Activated CD8-positive, alpha-beta memory T cell treated with anti-CD3 and anti-CD28 coated beads, Interleukin-2, amount 50 U/mL, for 48 hours (primary cell): Measurements from ENCODE around the gene OPA3.
A peak's percentile ranks its signal among the peaks of the same experiment; 100 is the strongest.

Experiments
- DNase-seq: peaks from one replicate; pipeline ENCODE4 v3.0.0-alpha.2; 2020

OPA3 gene

GRCh38 chr19:45560038-45560437 lies 24.6 kb downstream of the OPA3 start:
- DNase-seq = no peak

DNA sequence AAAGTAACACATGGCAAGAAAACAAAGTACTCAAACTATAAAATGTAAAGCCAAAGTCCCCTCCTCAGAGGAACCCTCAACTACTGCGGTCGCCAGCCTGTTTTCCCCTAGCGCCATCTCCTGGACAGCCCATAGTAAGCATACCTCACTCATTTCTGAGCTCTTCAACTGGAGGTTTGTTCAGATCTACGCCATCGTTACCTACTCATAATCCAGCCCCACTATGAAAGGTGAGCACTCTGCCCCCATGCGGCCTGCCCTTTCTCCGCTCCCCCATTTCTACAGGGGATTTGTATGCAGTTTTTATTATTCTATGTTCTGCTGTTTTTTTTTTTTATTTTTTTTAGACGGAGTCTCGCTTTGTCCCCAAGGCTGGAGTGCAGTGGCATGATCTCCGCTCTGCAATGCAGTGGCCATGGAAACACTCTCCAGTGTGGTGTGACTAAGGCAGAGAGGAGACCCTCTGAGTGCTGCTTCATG lies 26.2 kb downstream of the OPA3 start:
- DNase-seq = peak; percentile 72

DNA sequence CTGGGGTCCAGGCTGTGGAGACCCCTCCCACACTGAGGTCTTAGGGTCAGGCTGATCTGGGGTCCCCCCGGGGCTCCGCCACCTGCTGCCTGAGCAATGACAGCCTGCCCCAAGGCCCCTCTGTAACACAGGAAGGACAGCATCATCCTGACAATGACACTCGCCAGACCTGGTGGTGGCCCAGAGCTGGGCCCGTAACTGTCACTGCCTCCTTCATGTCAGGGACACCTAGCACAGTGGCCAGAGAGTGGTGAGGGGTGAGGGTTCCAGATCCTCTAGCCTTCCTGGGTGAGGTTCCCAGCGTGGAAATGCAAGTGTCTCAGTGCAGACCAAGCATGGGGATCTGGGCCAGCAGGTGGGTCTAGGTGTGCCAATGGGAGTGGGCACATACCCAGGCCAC lies 27.8 kb downstream of the OPA3 start:
- DNase-seq = no peak

DNA sequence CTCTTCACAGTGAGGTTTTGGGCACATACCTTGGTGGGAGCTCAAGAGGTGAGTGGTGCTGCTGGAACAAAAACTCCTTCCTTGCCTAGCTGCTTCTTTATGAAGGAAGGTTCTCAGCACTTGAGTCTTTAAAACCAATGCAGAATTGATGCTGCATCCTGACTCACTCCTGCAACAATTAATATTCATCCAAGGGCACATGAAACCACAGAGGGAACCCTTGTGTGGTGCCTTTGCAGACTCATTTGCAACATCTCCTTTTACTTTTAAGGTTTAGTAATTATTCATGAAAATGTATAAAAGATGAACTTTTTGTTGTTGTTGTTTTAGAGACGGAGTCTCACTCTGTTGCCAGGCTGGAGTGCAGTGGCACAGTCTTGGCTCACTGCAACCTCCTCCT lies 30.1 kb downstream of the OPA3 start:
- DNase-seq = no peak

DNA sequence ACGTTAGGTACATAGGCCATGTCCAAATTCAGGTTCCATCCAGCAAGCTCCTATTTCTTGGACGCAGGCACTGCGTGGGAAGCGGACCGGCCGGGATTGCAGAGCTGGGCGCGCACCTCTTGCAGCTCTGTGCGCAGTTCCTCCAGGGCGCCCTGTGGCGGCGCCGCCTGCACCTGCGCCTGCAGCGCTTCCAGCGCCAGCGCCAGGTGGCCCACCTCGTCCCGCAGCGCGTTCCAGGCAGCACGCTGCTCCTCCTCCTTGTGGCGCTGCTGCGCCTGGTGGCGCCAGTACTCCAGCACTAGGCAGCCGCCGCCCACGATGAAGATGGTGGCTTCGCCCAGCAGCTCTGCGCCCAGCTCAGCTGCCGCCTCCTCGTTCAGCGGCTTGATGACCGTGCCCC lies 31.1 kb downstream of the OPA3 start:
- DNase-seq = no peak

- DNase-seq = no peak
These were observed 36.5 kb downstream of the OPA3 start for GRCh38 chr19:45547965-45548609.

GRCh38 chr19:45547211-45547770 lies 37.3 kb downstream of the OPA3 start:
- no peak for DNase-seq

DNA sequence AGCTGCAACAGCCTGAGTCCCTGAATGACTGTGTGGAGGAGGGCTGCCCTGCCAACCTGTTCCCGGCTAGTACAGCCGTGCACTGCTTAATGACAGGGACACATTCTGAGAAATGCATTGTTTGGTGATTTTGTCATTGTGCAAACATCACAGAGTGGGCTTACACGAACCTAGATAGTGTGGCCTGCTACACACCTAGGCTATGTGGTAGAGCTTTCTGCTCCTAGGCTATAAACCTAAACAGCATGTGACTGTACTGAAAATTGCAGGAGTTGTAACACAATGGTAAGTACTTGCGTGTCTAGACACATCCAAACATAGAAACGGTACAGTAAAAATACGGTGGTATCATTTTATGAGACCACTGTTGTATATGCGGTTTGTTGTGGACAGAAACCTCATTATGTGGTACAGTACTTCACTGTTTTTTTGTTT lies 42.4 kb downstream of the OPA3 start:
- no peak for DNase-seq

DNA sequence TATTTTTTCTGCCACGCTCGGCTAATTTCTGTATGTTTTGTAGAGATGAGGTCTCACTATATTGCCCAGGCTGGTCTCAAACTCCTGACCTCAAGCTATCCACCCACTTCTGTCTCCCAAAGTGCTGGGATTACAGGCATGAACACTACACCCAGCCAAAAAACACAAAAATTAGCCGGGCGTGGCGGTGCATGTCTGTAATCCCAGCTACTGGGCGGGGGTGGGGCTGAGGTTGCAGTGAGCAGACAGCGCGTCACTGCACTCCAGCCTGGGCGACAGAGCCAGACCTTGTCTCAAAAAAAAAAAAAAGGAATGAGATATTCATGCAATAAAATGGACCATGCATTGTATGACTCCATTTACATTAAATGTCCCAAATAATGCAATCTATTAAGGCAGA lies 45.1 kb downstream of the OPA3 start:
- no peak for DNase-seq

GRCh38 chr19:45531349-45531748 lies 53.3 kb downstream of the OPA3 start:
- no peak for DNase-seq

DNA sequence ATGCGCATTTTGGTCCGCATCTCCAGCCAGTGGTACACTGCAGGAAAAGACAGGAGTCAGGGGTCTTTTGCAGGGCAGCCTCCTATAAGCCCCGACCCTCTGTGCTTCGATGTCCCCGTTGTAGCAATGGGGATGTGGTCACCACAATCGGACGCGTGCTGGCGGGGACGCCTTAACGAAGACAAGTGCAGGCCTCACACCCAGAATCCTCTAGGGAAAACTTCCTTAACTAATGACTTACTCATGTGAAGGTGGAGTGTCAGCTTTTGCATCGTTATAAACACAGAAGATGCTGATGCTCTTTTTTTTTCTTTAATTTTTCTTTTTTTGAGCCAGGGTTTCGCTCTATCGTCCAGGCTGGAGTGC lies 55.2 kb downstream of the OPA3 start:
- no peak for DNase-seq

DNA sequence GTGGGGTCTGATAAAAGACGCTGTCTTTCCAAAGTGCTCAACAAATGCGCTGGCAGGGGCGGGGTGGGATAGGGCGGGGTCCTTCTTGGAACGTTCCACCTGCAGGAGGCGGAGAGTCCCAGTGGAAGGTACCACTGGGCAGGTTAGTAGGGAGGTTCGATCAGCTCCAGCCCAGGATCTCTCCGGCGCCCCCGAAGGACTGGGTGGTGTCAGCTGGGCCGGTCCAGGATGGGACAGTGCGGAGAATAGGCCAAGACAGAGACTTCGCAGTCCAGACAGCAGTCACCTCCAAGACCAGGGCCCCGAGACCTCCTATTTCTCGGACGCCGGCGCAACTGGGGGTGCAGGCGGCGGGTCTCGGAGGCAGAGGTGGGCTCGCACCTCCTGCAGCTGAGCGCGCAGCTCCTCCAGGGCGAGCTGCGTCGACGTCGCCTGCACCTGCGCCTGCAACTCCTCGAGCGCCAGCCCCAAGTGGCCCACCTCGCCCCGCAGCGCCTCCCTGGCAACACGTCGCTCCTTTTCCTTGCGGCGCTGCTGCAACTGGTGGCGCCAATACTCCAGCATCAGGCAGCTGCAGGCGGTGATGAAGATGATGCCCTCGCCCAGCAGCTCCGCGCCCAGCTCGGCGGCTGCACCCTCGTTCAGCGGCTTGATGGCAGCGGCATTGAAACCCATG lies 55.7 kb downstream of the OPA3 start:
- no peak for DNase-seq

DNA sequence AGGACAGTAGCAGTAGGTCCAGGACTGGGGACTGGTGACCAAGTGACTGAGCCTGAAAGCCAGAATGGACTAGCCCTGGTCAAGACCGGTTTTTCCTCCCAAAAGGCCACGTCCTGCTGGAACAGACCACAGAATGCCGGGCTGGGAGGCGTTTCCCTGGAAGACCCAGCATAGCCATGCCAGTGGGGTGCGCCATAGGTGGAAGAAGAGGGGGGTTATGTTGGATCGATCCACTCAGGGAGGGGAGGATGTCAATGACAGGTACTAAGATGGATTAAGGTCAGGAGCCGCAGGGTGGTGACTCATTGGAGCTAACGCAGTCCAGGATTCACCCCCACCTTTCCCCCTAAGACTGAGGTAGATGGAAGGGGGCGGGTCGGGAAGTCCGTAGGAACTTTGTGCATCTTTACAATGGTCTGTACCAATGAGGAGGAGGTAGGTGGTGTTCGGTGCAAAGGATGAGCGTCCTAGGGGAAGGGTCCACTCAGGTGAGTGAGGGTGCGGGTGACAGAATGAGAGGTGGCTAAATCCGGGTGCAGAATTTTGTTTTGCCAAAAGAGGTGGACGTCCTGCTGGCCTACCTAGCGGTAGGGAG lies 56.4 kb downstream of the OPA3 start:
- DNase-seq = no peak

GRCh38 chr19:45527731-45528130 lies 56.9 kb downstream of the OPA3 start:
- DNase-seq = no peak

DNA sequence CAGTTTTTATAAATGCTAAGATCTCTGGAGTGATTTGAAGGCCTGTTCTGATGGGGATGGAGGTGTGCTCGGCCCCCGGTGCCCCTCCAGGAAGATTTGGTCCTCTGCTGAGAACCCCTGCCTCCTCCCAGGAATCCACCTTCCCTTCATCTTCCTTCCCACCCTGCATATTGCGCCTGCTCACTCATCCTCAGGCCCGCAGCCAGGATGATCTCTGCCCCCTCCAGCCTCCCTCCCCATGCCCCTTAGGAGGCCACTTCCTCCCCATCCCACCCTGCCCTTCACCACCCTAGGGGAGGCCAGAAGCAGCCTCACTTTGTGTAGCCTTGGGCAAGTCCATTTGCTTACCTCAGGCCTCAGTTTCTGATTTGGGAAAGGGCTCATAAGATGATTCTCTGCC lies 57.6 kb downstream of the OPA3 start:
- DNase-seq = no peak

DNA sequence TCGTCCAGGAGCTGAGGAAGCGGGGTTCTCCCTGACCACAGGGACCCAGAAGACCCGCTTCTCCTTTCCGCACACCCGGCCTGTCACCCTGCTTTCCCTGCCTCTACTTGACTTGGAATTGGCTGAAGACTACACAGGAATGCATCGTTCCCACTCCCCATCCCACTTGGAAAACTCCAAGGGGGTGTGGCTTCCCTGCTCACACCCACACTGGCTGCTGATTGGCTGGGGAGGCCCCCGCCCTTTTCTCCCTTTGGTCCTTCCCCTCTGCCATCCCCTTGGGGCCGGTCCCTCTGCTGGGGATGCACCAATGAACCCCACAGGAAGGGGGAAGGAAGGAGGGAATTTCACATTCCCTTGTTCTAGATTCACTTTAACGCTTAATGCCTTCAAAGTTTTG lies 58.5 kb downstream of the OPA3 start:
- no peak for DNase-seq

- no peak for DNase-seq
These were observed 60.0 kb downstream of the OPA3 start for GRCh38 chr19:45524575-45525129.

- peak; percentile 82 for DNase-seq
These were observed 60.9 kb downstream of the OPA3 start for GRCh38 chr19:45523642-45524256.

- DNase-seq = peak; percentile 44
These were observed 62.3 kb downstream of the OPA3 start for GRCh38 chr19:45522010-45522941.

DNA sequence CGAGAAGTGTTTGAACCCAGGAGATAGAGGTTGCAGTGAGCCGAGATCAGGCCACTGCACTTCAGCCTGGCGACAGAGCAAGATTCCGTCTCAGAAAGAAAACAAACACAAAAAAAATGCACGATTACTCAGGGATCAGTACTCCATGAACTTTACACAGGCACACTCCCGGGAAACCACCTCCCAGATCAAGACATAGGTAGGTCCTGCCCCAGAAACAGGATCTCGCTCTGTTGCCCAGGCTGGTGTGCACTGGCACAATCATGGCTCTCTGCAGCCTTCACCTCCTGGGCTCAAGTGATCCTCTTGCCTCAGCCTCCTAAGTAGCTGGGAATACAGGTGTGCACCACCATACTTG lies 66.2 kb downstream of the OPA3 start:
- no peak for DNase-seq

GRCh38 chr19:45517641-45518468 lies 66.7 kb downstream of the OPA3 start:
- DNase-seq = no peak
